H1 (cell line): ENCODE data around the gene CD72. TPM values are rescaled to one million over a fixed set of nuclear protein-coding genes. Genes with fewer than 3 reads are reported as not detected.
A peak's percentile ranks its signal among the peaks of the same experiment; 100 is the strongest.

Experiments
- CTCF ChIA-PET: fragments of 300-600 bp; sonication (Branson Sonifier 250); formaldehyde crosslinking; loops from one replicate; lab custom pipeline; 2021; ENCODE audit not compliant: partially characterized antibody; lab: Charles Lee
- POLR2A ChIA-PET: fragments of 300-600 bp; sonication (Branson Sonifier 250); formaldehyde crosslinking; loops from one replicate; lab custom pipeline; 2021; ENCODE audit warnings: inconsistent platforms; ENCODE audit not compliant: partially characterized antibody; lab: Charles Lee
- DNase-seq, 2 experiments: peaks; one replicate each; pipeline versions ENCODE4 v3.0.0 to v3.0.0-alpha.2; 2010 to 2022; ENCODE audit warnings: low spot score in 2 of 2, low read depth in 1 of 2, mixed read lengths in 1 of 2
- FAIRE-seq: peaks from 2 replicates; lab custom pipeline; 2011; peaks lifted over from hg19 to GRCh38; lab: Jason Lieb, UNC
- H2AFZ ChIP-seq: 2 replicates; pipeline ENCODE4 v1.8.1; 2012; ENCODE audit warnings: low read length, inconsistent platforms
- H2AK5ac ChIP-seq: 2 replicates; pipeline ENCODE4 v1.6.1; 2013; ENCODE audit warnings: low read depth, low read length
- H2BK120ac ChIP-seq: replicated peaks from 2 replicates; pipeline ENCODE3; 2013; ENCODE audit warnings: low read depth, low read length, inconsistent platforms
- H2BK12ac ChIP-seq: 2 replicates; pipeline ENCODE4 v1.6.1; 2013; ENCODE audit warnings: low read depth, low read length
- H2BK15ac ChIP-seq: 2 replicates; pipeline ENCODE4 v1.6.1; 2013; ENCODE audit warnings: low read length
- H2BK20ac ChIP-seq: 2 replicates; pipeline ENCODE4 v1.6.1; 2013; ENCODE audit warnings: low read length
- H2BK5ac ChIP-seq: 2 replicates; pipeline ENCODE4 v1.6.1; 2013; ENCODE audit warnings: low read depth, low read length
- H3K14ac ChIP-seq: 2 replicates; pipeline ENCODE4 v1.6.1; 2013; ENCODE audit warnings: inconsistent platforms; ENCODE audit not compliant: insufficient read length
- H3K18ac ChIP-seq: 2 replicates; pipeline ENCODE4 v1.6.1; 2013; ENCODE audit warnings: low read length; ENCODE audit errors: extremely low read depth
- H3K23ac ChIP-seq: 2 replicates; pipeline ENCODE4 v1.6.1; 2013; ENCODE audit warnings: inconsistent platforms; ENCODE audit not compliant: insufficient read length
- H3K23me2 ChIP-seq: 2 replicates; pipeline ENCODE4 v1.6.1; 2013; ENCODE audit warnings: low read depth, low read length
- H3K27ac ChIP-seq: 2 replicates; pipeline ENCODE4 v1.6.1; 2011; ENCODE audit warnings: low read depth, low read length, inconsistent platforms
- H3K27me3 ChIP-seq, 4 experiments: replicated peaks in 1 of 4; 1 replicate in 1 of 4; 2 replicates in 3 of 4; pipeline versions ENCODE4 v1.6.1 to v1.8.1; 2011 to 2013; ENCODE audit warnings: low read length in 3 of 4, mild to moderate bottlenecking in 3 of 4, inconsistent platforms in 2 of 4, mixed read lengths in 2 of 4, moderate library complexity in 1 of 4; ENCODE audit not compliant: control insufficient read depth in 3 of 4, insufficient read depth in 3 of 4; ENCODE audit errors: extremely low read depth in 1 of 4
- H3K36me3 ChIP-seq, 4 experiments: 2 replicates each; pipeline versions ENCODE4 v1.6.1 to v1.8.1; 2011 to 2013; ENCODE audit warnings: mild to moderate bottlenecking in 4 of 4, low read length in 3 of 4, moderate library complexity in 2 of 4, control low read depth in 1 of 4, inconsistent platforms in 1 of 4; ENCODE audit not compliant: insufficient read depth in 4 of 4, control insufficient read depth in 2 of 4
- H3K4ac ChIP-seq: replicated peaks from 2 replicates; pipeline ENCODE3; 2013; ENCODE audit warnings: low read length, low read depth, mixed read lengths, inconsistent platforms; ENCODE audit not compliant: insufficient read length
- H3K4me1 ChIP-seq, 4 experiments: replicated peaks in 1 of 4; 1 replicate in 1 of 4; 2 replicates in 3 of 4; pipeline versions ENCODE4 v1.6.1 to v1.8.1; 2011 to 2013; ENCODE audit warnings: low read length in 3 of 4, inconsistent platforms in 2 of 4, mixed read lengths in 1 of 4; ENCODE audit not compliant: insufficient read depth in 4 of 4, control insufficient read depth in 3 of 4
- H3K4me2 ChIP-seq, 2 experiments: 2 replicates each; pipeline versions ENCODE4 v1.6.1 to v1.8.1; 2011 to 2013; ENCODE audit warnings: low read depth in 2 of 2, low read length in 2 of 2, control low read depth in 1 of 2, inconsistent platforms in 1 of 2, mild to moderate bottlenecking in 1 of 2; ENCODE audit not compliant: insufficient read depth in 1 of 2
- H3K4me3 ChIP-seq, 4 experiments: fragments of 200-600, 300-600 bp in 1 of 4; sonication (generic), shearing (Covaris generic), sonication (Bioruptor Twin) in 1 of 4; 2 replicates each; pipeline versions ENCODE4 v1.5.1 to v1.8.1; 2011 to 2016; ENCODE audit warnings: low read length in 4 of 4, low read depth in 3 of 4, control low read depth in 2 of 4, inconsistent platforms in 2 of 4, mild to moderate bottlenecking in 2 of 4, mixed read lengths in 1 of 4, moderate library complexity in 1 of 4; ENCODE audit not compliant: insufficient read depth in 2 of 4; ENCODE audit errors: extremely low read depth in 1 of 4
- H3K56ac ChIP-seq: replicated peaks from 2 replicates; pipeline ENCODE3; 2013; ENCODE audit warnings: low read depth, mild to moderate bottlenecking, mixed read lengths, low read length, inconsistent platforms; ENCODE audit not compliant: insufficient read length
- H3K79me1 ChIP-seq: 2 replicates; pipeline ENCODE4 v1.6.1; 2013; ENCODE audit warnings: low read depth, low read length, control low read depth
- H3K79me2 ChIP-seq, 2 experiments: 2 replicates each; pipeline versions ENCODE4 v1.6.1 to v1.8.1; 2012 to 2013; ENCODE audit warnings: low read length in 2 of 2, mild to moderate bottlenecking in 2 of 2, inconsistent platforms in 1 of 2; ENCODE audit not compliant: insufficient read depth in 2 of 2, control insufficient read depth in 1 of 2
- H3K9ac ChIP-seq, 4 experiments: replicated peaks in 1 of 4; 1 replicate in 1 of 4; 2 replicates in 3 of 4; pipeline versions ENCODE4 v1.6.1 to v1.8.1; 2011 to 2013; ENCODE audit warnings: low read depth in 3 of 4, low read length in 3 of 4, control low read depth in 2 of 4, mild to moderate bottlenecking in 2 of 4, moderate library complexity in 2 of 4, inconsistent platforms in 1 of 4; ENCODE audit errors: extremely low read depth in 1 of 4
- H3K9me3 ChIP-seq, 2 experiments: 2 replicates each; pipeline versions ENCODE4 v1.6.1 to v1.8.1; 2012 to 2013; ENCODE audit warnings: mild to moderate bottlenecking in 2 of 2, moderate library complexity in 2 of 2, control low read depth in 1 of 2, inconsistent platforms in 1 of 2, low read depth in 1 of 2, low read length in 1 of 2, mixed read lengths in 1 of 2; ENCODE audit not compliant: insufficient read depth in 2 of 2
- H4K20me1 ChIP-seq, 2 experiments: replicated peaks in 1 of 2; 2 replicates each; pipeline versions ENCODE3 to v1.8.1; 2011 to 2013; ENCODE audit warnings: inconsistent platforms in 2 of 2, low read length in 2 of 2, mild to moderate bottlenecking in 1 of 2; ENCODE audit not compliant: insufficient read depth in 2 of 2, control insufficient read depth in 1 of 2
- H4K5ac ChIP-seq: 2 replicates; pipeline ENCODE4 v1.6.1; 2013; ENCODE audit warnings: low read length, low read depth, mixed read lengths, inconsistent platforms; ENCODE audit not compliant: insufficient read length
- H4K8ac ChIP-seq: 2 replicates; pipeline ENCODE4 v1.8.0; 2013; ENCODE audit warnings: mild to moderate bottlenecking, moderate library complexity, low read length, inconsistent platforms; ENCODE audit not compliant: insufficient read depth; ENCODE audit errors: extremely low read depth
- H4K91ac ChIP-seq: replicated peaks from 2 replicates; pipeline ENCODE3; 2013; ENCODE audit warnings: low read length, mixed read lengths, inconsistent platforms; ENCODE audit not compliant: insufficient read length
- WGBS, 2 experiments: shearing (Covaris generic) in 1 of 2; methylation state at CpG; one replicate each; pipeline versions ENCODE4 v1.1.6 to v1.1.7; 2013 to 2015; ENCODE audit warnings: low lambda C conversion rate in 2 of 2, mixed read lengths in 2 of 2, inconsistent platforms in 1 of 2, low coverage in 1 of 2, missing lambda C conversion rate in 1 of 2; ENCODE audit not compliant: insufficient replicate concordance in 2 of 2, insufficient coverage in 1 of 2, insufficient read length in 1 of 2; ENCODE audit errors: extremely low coverage in 1 of 2, missing lambda C conversion rate in 1 of 2; 5-methylcytosine and 5-hydroxymethylcytosine counted together
- polyA plus RNA-seq, 7 experiments: library from polyadenylated mRNA; depleted of rRNA in 3 of 7; stranded (reverse) in 5 of 7; unstranded in 2 of 7; fragments of >200 nt in 5 of 7; fragments of 200-250 nt in 2 of 7; gene quantifications; 1 replicate in 5 of 7; 2 replicates in 1 of 7; 4 replicates in 1 of 7; pipeline versions ENCODE4 v1.2.1 to v1.2.3, GENCODE V29; 2011 to 2013; ENCODE audit warnings: missing spikeins in 2 of 7, mixed read lengths in 2 of 7
- total RNA-seq: library from RNA; stranded (reverse); fragmentation: NEBNext Ultra II Directional; extraction: Animal tissue kit (Norgen Biotek cat#: 25700); gene quantifications from 2 replicates; pipeline ENCODE4 v1.2.1, GENCODE V29; 2021

CD72 gene
- total and polyA plus RNA-seq, 2 of the 8 experiments (the other 6 are each of a cell fraction or from before 2014, with no cell fraction given): 4.0 to 4.5 TPM

DNA sequence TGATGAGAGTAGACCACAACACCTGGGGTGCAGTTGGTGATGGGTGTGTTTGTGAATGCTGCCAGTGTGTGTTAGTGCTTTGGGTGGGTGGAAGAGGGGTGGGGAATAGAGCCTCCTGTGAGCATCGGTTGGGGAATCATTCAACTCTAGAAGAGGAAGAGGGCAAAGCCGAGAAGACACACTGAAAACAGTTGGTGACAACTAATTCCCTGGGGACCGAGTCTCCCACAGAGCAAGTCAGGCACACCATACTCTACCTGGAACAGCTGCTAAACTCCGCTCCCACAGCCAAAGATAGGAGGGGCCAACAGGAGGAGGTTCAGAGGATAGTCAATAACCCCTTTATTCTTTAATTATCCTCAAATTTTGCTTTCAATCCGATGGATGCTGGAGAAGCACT is 48.3 kb upstream of the CD72 start:
- Histone ChIP-seq H3K79me1 (peaks cover 2% of the 10 kb centered on the region; the same call in 1 of the 2 replicates), H3K4ac (no peak overlapping the region), H3K9me3 (no peaks in the 10 kb centered on the region), H2BK5ac (no peak overlapping the region), H4K5ac (no peak overlapping the region), H3K14ac (no peak overlapping the region), H3K4me3 (no peak overlapping the region), H3K56ac (no peak overlapping the region), H3K4me2 (no peak overlapping the region), H3K79me2 (no peaks in the 10 kb centered on the region; a peak in 1 of 4 replicates), H3K27ac (no peak overlapping the region), H2BK20ac (no peak overlapping the region), H4K91ac (no peak overlapping the region), H2AFZ (no peak overlapping the region), H3K9ac (no peak overlapping the region), H2BK12ac (no peak overlapping the region), H2BK120ac (no peak overlapping the region), H3K23ac (no peak overlapping the region), H3K18ac (no peak overlapping the region), H2AK5ac (peak overlapping the region; percentile 77; the same call in 1 of the 2 replicates), H4K20me1 (peaks cover 0 to 2% of the 10 kb centered on the region in 2 experiments), H3K4me1 (peaks cover 0 to 5% (median 1%) of the 10 kb centered on the region in 4 experiments; a peak in 5 of 7 replicates), H3K27me3 (no peaks in the 10 kb centered on the region), H2BK15ac (peak overlapping the region; percentile 25; the same call in 1 of the 2 replicates), H3K23me2 (peaks cover 4% of the 10 kb centered on the region; the same call in 1 of the 2 replicates), H4K8ac (no peak overlapping the region), H3K36me3 (peaks cover 5 to 19% (median 11%) of the 10 kb centered on the region in 4 experiments)
- DNase-seq (no peak), FAIRE-seq (no peak)
- 95% methylated on average over 5 of the region's 5 CpGs; no CpG with 5 or more reads in 1 of the 2 experiments for WGBS, 2 experiments
- ChIA-PET POLR2A (interaction anchor here (0.8 to 6.6 kb wide), 5 partner anchors 9 to 94 kb away, joined by 3 to 65 read pairs (median 24); partner anchors contain the start of genes CA9 and TPM2), CTCF (interaction anchor here (0.9 to 15.9 kb wide), 7 partner anchors 9 to 63 kb away, joined by 3 to 347 read pairs (median 90); partner anchors contain the start of genes CCDC107, CREB3, RMRP and SIT1)
